Muscle layer of colon (tissue), 2 donors: ENCODE measurements around the gene ZNF32.
A peak's percentile ranks its signal among the peaks of the same experiment; 100 is the strongest.

Source experiments
- H3K27ac ChIP-seq: one replicate; pipeline ENCODE4 v1.7.0; 2013; ENCODE audit warnings: low read depth, mild to moderate bottlenecking, low read length, moderate library complexity
- H3K27me3 ChIP-seq, 2 donors: one replicate each; pipeline ENCODE4 v1.7.0; 2013; ENCODE audit warnings: low read length in 2 of 2, mild to moderate bottlenecking in 2 of 2; ENCODE audit not compliant: insufficient read depth in 2 of 2, control insufficient read depth in 1 of 2
- H3K36me3 ChIP-seq: one replicate; pipeline ENCODE4 v1.7.0; 2013; ENCODE audit warnings: mild to moderate bottlenecking, low read length; ENCODE audit not compliant: insufficient read depth
- H3K4me1 ChIP-seq: one replicate; pipeline ENCODE4 v1.7.0; 2013; ENCODE audit warnings: mild to moderate bottlenecking, low read length; ENCODE audit not compliant: insufficient read depth
- H3K4me3 ChIP-seq, 2 donors: one replicate each; pipeline ENCODE4 v1.7.0; 2013; ENCODE audit warnings: low read length in 2 of 2, low read depth in 1 of 2, mild to moderate bottlenecking in 1 of 2, moderate library complexity in 1 of 2
- H3K9ac ChIP-seq: one replicate; pipeline ENCODE4 v1.7.0; 2013; ENCODE audit warnings: low read length
- H3K9me3 ChIP-seq: one replicate; pipeline ENCODE4 v1.7.0; 2013; ENCODE audit warnings: mild to moderate bottlenecking, low read length
- donor health status: abdominal sarcoma.
- donor health status: Adenocarcinoma of cecum.

The ZNF32 gene

DNA sequence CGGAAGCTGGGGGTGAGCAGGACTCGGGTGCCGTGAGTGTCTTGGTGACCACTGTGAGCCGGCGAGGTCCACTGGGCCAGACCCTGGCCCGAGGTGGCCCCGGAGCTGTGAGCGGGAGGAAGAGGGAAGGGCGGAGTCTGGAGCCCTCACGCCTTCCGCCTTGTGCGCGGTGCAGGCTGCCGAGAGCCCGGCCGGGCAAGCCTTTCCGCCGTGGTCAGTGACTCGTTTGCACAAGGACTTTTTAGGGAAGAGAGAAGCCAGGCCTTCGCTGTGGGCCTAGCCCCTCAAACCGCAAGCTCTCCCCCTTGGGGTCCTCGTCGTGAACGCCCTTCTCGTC is 40.9 kb upstream of the ZNF32 start:
- H3K36me3 ChIP-seq, result no peaks in the 10 kb centered on the region
- no peaks in the 10 kb centered on the region for H3K9me3 ChIP-seq
- peak overlapping the region; percentile 48 for H3K9ac ChIP-seq
- H3K4me3 ChIP-seq, result peak overlapping the region; percentile 84 to 87
- no peaks in the 10 kb centered on the region for H3K27me3 ChIP-seq
- H3K27ac ChIP-seq, result peak overlapping the region; percentile 81
- no peaks in the 10 kb centered on the region for H3K4me1 ChIP-seq

DNA sequence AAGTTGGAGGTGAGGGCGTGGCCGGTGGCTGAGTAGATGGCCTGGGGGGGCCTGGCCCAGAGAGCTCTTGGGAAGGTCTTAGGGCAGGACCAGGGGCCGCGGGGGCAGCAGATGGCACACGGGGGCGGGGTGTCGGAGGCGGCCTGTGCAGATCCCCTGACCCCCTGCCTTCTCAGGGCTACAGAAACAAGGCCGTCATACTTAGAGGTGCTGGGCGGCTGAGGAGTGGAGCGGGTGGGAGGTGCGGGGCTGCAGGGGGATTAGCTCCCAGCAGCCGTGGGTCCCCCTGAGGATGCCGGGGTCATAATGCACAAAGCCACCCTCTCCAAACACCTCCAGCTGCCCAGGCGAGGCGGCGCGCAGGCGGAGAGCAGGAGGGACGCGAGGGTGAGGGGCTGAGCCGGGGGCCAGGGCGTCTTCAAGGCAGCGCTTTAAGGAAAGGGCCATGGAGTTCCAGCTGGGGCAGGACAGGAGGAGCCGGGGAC is 40.4 kb upstream of the ZNF32 start:
- no peaks in the 10 kb centered on the region for H3K4me1 ChIP-seq
- H3K27ac ChIP-seq, result no peak overlapping the region
- peak overlapping the region; percentile 84 to 87 for H3K4me3 ChIP-seq
- H3K27me3 ChIP-seq, result no peaks in the 10 kb centered on the region
- H3K9ac ChIP-seq, result peak overlapping the region; percentile 48
- no peaks in the 10 kb centered on the region for H3K36me3 ChIP-seq
- no peaks in the 10 kb centered on the region for H3K9me3 ChIP-seq

DNA sequence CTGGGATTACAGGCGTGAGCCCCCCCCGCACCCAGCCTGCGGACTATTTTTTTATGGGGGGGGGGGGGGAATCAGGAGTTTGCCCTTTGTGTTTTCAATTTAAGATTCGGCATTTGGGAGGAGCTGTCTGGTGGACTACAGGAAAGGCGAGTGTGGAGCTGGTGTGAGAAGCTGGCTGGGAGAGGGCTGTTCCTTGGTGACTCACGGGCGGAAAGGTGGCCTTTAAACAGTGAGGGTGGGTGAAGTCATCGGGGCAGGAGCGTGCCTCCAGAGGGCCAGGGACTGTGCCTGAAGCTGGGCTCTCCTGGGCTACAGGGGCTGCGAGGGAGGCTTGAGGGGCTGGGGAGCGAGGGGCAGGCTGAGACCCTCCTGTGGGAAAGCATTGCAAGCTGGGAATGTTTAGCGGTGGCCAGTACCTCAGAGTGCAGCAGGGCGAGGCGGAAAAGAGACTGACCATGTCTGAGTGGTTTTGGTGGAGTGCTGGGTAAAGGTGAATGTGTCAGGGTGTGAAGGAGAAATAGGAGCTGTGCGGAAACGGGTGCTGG is 39.7 kb upstream of the ZNF32 start:
- H3K36me3 ChIP-seq, result no peaks in the 10 kb centered on the region
- no peaks in the 10 kb centered on the region for H3K9me3 ChIP-seq
- H3K4me3 ChIP-seq, result no peak overlapping the region
- H3K27ac ChIP-seq, result no peak overlapping the region
- no peak overlapping the region for H3K9ac ChIP-seq
- no peaks in the 10 kb centered on the region for H3K27me3 ChIP-seq
- no peaks in the 10 kb centered on the region for H3K4me1 ChIP-seq

DNA sequence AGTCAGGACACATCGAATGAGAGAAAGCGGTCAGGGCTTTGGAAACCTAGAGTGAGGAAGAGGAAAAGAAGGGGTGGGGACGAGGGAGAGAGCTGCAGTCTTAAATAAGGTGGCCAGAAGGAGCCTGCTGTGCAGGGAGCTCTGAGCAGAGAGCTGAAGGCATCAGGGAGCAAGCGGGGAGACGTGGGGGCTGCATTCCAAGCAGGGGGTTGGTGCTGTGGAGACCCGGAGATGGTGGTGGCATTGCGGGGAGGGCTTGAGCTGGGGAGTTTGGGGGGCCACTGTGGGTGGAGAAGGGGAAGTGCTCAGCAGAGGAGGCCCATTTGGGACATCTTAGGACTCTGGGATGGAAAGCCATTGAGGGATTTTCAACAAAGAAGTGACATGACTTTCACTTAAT is 38.7 kb upstream of the ZNF32 start:
- Histone ChIP-seq H3K27me3 (no peaks in the 10 kb centered on the region), H3K27ac (no peak overlapping the region), H3K36me3 (no peaks in the 10 kb centered on the region), H3K9ac (no peak overlapping the region), H3K4me3 (no peak overlapping the region), H3K4me1 (no peaks in the 10 kb centered on the region), H3K9me3 (no peaks in the 10 kb centered on the region)

DNA sequence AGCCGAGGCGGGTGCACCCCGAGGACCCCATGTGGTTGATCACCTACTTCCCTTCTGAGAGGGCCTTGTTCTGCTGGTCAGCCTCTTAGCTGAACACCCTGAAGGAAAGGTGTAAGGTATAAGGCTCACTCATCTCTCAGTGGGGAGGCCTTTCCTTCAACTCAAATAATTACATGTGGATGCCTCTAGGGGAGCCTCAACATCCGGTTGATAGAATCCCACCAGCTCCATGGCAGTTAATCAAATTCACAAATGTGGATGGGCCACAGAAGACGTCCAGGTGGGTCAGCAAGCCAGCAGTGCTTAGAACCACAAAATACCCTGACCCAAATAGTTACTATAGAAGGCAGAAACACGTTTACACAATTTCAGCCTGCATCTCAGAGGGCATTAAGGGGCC is 37.7 kb upstream of the ZNF32 start:
- Histone ChIP-seq H3K9me3 (no peaks in the 10 kb centered on the region), H3K36me3 (no peaks in the 10 kb centered on the region), H3K27ac (no peak overlapping the region), H3K9ac (no peak overlapping the region), H3K4me1 (no peaks in the 10 kb centered on the region), H3K4me3 (no peak overlapping the region), H3K27me3 (no peaks in the 10 kb centered on the region)

DNA sequence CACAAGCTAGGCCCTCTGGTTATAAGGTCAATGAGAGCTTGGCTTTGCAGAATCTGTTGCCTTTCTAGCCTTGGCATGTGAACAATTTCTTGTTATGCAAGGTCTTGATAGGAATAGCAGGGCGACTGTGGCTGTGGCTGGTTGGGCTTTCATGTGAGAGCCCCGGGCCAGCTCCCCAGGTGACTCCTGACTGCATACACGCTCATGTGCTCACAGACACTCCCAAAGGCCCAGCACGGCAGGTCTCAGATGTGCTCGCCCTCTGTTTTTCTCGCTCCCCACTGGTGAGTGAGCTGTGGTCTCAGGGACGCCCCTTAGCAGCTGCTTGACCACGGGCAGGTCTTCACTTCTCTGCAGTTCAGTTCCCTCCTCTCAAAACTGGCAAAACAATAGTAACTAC is 37.1 kb upstream of the ZNF32 start:
- peaks cover 6% of the 10 kb centered on the region for H3K4me1 ChIP-seq
- no peak overlapping the region for H3K9ac ChIP-seq
- no peaks in the 10 kb centered on the region for H3K27me3 ChIP-seq
- H3K27ac ChIP-seq, result no peak overlapping the region
- H3K36me3 ChIP-seq, result no peaks in the 10 kb centered on the region
- H3K4me3 ChIP-seq, result no peak overlapping the region
- H3K9me3 ChIP-seq, result no peaks in the 10 kb centered on the region

DNA sequence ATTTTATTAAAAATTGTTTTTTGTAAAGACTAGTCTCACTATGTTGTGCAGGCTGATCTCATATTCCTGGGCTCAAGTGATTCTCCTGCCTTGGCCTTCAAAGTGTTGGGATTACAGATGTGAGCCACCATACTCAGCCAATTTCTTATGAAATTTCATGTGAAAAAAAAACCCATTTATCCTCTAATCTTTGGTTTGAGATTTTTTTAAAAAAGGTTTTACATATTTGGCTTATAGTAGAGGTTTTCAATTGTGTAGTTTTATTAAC is 35.5 kb upstream of the ZNF32 start:
- no peak overlapping the region for H3K4me3 ChIP-seq
- H3K36me3 ChIP-seq, result no peaks in the 10 kb centered on the region
- peaks cover 20% of the 10 kb centered on the region for H3K4me1 ChIP-seq
- no peak overlapping the region for H3K9ac ChIP-seq
- H3K27ac ChIP-seq, result no peak overlapping the region
- no peaks in the 10 kb centered on the region for H3K27me3 ChIP-seq
- H3K9me3 ChIP-seq, result no peaks in the 10 kb centered on the region

DNA sequence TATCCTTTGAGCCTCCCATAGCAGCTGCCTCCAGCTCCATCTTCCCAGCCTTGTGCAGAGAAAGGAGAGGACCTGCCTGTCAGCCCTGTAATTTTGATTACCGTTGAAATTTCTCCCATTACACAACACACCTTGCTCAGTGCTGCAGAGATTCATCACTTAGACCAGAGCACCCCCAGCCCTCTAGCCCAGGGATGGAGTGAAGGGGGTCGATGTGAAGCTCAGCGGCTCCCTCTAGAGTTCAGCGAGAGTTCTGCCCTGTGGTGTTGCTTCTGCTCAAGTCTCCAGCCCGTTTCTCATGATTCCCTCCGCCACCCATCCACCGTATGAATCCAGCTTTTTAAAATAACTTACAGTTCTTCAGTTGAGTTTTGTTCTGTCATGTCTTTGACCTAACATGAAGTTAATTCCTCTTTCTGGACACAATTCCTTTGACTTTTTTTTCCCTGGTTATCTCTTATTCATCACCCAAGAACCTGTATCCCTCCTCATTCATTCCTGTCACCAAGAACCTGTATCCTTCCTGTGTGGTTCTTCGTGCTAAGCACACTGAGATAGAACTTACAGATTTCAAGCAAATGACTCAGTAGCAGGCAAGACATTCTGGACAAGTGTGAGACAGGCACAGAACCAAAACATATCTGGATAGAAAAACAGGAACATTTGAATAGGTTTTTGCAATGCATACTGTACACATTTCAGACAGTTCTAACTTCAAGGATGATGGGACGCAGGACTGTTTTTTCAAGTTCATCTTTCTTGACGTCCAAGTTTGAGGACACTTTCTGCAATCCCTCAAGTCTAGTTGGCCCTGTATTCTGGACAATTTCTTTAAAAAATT is 35.0 kb upstream of the ZNF32 start:
- Histone ChIP-seq H3K27me3 (no peaks in the 10 kb centered on the region), H3K4me1 (peaks cover 24% of the 10 kb centered on the region), H3K36me3 (no peaks in the 10 kb centered on the region), H3K9ac (no peak overlapping the region), H3K9me3 (no peaks in the 10 kb centered on the region), H3K4me3 (no peak overlapping the region), H3K27ac (no peak overlapping the region)

DNA sequence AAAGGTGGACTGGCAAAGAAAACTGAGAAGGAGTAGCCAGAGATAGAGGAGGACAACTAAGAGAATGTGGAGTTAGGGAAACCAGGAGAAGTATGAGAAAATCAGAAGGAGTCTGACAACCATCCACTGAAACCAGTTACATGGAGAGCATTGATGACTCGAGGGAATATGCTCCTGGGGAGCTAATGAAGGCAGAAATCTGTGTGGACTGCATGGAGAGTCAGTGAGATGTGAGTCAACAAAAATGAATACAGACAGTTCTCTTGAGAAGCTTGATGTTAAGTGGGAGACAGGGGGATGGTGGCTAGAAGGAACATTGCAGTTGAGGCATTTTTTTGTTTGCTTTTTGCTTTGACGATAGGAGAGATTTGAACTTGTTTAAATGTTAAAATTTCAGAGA is 34.3 kb upstream of the ZNF32 start:
- Histone ChIP-seq H3K4me1 (peaks cover 25% of the 10 kb centered on the region), H3K27me3 (no peaks in the 10 kb centered on the region), H3K27ac (no peak overlapping the region), H3K36me3 (no peaks in the 10 kb centered on the region), H3K4me3 (no peak overlapping the region), H3K9ac (no peak overlapping the region), H3K9me3 (no peaks in the 10 kb centered on the region)

DNA sequence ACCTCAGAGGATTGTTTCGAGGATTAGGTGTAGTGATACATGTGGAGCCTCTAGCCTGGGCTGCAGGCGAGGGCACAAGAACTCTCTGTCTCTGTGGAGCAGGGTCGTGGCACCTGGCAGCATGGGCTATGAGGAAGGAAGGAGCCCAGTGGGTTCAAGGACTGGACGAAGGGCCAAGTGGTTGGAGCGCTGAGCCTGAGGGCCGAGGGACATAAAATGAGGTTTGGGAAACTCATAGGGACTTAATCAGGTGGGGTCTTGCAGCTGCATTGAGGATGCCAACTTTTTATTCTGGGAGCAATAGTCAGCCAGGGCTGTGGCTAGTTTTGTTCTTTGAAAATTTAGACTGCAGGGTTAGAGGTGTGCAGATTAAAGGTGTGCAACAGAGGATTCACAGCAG is 33.0 kb upstream of the ZNF32 start:
- no peak overlapping the region for H3K9ac ChIP-seq
- H3K27me3 ChIP-seq, result no peaks in the 10 kb centered on the region
- peaks cover 25% of the 10 kb centered on the region for H3K4me1 ChIP-seq
- no peaks in the 10 kb centered on the region for H3K36me3 ChIP-seq
- H3K4me3 ChIP-seq, result no peak overlapping the region
- no peaks in the 10 kb centered on the region for H3K9me3 ChIP-seq
- no peak overlapping the region for H3K27ac ChIP-seq

DNA sequence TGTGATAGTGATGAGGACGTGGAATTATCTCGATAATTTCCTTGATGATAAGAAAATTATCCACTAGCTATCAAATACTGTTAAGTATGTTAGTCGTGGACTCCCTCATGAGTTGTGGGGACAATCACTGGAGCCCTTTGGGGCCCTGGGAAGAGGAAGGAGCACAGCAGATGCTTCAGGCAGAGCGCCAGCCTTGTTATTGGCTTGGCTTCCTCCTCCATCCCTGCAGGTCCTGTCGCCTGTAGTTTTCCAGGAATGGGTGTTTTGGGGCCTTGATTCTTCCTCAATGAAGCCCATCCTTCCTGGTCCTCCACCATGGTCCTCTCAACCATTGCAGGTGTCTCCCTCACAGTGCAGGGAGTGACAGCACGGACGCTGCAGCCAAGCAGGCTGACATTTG is 32.5 kb upstream of the ZNF32 start:
- no peaks in the 10 kb centered on the region for H3K36me3 ChIP-seq
- peaks cover 25% of the 10 kb centered on the region for H3K4me1 ChIP-seq
- H3K9ac ChIP-seq, result no peak overlapping the region
- H3K27ac ChIP-seq, result no peak overlapping the region
- no peak overlapping the region for H3K4me3 ChIP-seq
- H3K27me3 ChIP-seq, result no peaks in the 10 kb centered on the region
- H3K9me3 ChIP-seq, result no peaks in the 10 kb centered on the region

DNA sequence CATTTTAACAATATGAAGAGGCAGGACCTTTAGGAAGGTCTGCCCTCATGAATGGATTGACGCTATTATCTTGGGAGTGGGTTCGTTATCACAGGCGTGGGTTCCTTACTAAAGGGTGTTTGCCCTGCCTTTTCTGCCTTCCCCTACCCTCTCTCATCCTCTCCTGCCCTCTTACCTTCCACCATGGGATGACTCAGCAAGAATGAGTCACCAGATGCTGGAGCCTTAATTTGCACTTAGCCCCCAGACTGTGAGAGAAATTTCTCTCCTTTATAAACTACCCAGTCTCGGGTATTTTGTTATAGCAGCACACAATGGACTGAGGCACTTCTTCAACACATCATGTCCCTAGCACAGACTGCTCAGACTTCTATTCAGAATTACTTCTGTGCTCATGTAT is 31.4 kb upstream of the ZNF32 start:
- Histone ChIP-seq H3K36me3 (no peaks in the 10 kb centered on the region), H3K4me1 (peaks cover 25% of the 10 kb centered on the region), H3K9me3 (no peaks in the 10 kb centered on the region), H3K27ac (no peak overlapping the region), H3K9ac (no peak overlapping the region), H3K4me3 (no peak overlapping the region), H3K27me3 (no peaks in the 10 kb centered on the region)
